GM21825 (cell line): ENCODE results near the gene SPATA3.

ENCODE experiments used
- ATAC-seq: cut with Tn5 transposase; IDR thresholded peaks from one replicate; pipeline ENCODE4 v1.9.1; 2021; ENCODE audit warnings: mild to moderate bottlenecking, moderate library complexity; ENCODE audit not compliant: unreplicated experiment

Gene SPATA3

DNA sequence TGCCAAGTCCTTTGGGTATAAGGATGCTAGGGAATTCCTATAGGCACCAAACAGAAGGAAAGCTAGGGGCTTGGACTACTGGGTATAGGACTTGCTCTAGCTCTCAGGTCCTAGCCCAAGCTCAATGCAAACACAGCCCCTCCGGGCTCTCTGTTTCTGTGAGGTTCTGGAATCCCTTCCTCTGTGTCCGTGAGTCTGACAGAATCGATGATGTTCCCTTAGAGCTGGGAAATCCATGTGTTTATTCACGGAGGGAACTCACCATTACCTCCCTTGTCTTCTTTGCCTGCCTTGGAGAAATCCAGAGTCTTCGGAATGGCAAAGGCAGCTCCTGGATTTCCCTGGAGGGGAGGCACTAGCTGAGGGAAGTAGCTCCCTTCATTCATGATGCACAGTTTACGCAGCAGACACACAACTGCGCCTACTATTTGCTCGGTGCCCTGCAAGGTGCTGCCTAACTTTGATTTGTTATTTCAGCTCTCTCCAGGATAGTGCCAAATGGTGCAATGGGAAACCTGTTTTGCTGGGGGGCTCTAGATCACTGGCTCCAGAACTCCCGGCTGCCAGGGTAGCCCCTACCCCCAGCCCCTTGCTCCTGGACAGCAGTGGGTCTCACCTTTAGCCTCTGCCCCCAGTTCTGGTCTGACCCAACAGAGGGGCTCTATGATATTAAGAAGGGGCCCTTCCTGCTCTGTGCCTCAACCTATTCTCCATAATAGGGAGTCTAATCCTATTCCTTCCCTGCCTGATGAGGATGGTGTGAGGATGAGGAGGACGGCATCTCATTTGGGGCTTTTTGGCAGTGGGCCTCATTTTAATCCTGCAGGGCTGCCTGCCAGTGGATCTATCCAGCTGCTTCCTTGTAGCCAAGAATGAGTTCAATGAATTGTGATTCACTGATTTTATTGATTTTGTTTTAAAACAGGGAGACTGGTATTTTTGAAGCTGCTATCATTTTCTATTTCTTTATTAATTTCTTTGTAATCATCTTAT, 52.3 kb downstream of the SPATA3 start:
- no peak for ATAC-seq

DNA sequence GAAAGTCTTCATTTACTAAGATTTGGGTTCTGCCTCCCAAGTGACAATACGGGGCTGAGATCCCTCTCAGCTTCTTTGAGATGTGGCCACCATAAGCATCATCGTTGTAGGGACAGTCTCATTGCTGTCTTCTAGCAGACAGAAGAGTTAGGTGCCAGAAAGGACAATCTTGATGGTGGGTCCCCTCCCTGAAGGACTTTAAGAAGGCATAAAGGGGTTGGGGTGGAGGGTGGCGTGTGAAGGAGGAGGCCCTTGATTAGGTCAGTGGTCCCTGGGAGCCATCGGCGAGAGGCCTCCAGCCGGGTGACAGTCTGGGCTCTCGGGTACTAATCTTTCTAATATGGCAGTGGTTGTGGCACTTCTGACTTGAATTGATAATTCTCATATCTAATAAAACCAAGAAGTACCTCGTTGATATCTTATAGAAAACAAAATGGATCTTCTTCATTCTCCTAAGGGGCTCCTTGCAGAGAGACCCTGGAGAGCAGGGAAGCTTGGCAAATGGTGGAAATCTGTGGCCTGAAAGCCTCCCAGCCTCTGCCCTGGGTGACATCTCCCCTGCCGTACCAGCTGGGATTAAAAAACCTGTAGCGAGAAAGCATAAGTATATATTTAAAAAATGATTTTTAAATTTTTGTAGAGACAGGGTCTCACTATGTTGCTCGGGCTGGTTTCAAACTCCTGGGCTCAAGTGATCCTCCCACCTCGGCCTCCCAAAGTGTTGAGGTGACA, 53.5 kb downstream of the SPATA3 start:
- ATAC-seq, result no peak

GRCh38 chr2:231050018-231050901, 54.3 kb downstream of the SPATA3 start:
- no peak for ATAC-seq

GRCh38 chr2:231051116-231051515, 55.2 kb downstream of the SPATA3 start:
- no peak for ATAC-seq

- peak; percentile 65 for ATAC-seq
Observed at GRCh38 chr2:231052494-231053451, 56.9 kb downstream of the SPATA3 start.

DNA sequence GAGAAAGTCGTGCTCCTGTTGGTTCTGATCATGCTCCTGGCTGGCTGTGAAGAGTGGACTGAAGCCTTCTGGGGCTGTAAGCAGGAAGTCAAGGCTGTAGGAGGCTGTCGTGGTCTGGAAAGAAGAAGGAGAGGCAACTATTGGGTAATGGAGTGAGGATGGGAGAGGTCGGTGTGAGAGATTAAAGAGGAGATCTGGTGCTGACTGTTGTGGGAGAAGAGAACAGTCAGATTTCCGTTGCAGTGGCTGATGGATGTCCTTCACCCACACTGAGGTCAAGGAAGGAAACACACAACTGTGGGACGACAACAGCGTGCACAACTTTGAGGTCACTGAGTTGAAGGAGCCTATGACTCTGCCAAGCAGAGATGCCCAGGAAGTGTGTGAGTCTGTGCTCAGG, 57.9 kb downstream of the SPATA3 start:
- ATAC-seq, result no peak

- ATAC-seq, result peak; percentile 59
Observed at GRCh38 chr2:231056453-231057416, 60.8 kb downstream of the SPATA3 start, which contains the start of gene PSMD1. PSMD1 (plus strand) TSS chr2:231056867; CDS start chr2:231057026, 159 bp downstream.

- no peak for ATAC-seq
Observed at GRCh38 chr2:231057590-231057989, 61.7 kb downstream of the SPATA3 start.
